Fibroblast of skin of left quadriceps (primary cell): ENCODE data around the gene PPP1R3G.

Source experiments
- DNase-seq, 2 experiments: peaks; one replicate each; pipeline ENCODE4 v3.0.0-alpha.2; 2013; ENCODE audit warnings: low read depth in 2 of 2

The PPP1R3G gene

DNA sequence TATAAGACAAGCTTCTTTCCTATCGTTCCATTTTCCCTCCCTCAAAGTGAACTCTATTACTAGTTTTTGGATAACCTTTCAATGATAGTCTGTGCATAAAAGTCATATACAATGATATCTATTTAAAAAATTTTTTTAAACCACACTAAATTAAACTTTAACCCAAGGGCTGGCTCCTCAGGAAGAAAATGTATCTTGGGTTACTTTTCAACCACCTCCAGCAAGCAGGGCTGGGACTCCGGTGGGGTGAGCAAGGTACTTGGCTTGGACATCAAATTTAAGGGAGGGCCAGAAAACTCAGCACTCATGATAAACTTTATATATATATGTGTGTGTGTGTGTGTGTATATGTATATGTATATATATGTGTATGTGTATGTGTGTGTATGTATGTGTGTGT, 13.9 kb upstream of the PPP1R3G start:
- DNase-seq: no peak

GRCh38 chr6:5072440-5072839, 12.7 kb upstream of the PPP1R3G start:
- DNase-seq: no peak

- no peak for DNase-seq
Observed at GRCh38 chr6:5073992-5074391, 11.1 kb upstream of the PPP1R3G start.

DNA sequence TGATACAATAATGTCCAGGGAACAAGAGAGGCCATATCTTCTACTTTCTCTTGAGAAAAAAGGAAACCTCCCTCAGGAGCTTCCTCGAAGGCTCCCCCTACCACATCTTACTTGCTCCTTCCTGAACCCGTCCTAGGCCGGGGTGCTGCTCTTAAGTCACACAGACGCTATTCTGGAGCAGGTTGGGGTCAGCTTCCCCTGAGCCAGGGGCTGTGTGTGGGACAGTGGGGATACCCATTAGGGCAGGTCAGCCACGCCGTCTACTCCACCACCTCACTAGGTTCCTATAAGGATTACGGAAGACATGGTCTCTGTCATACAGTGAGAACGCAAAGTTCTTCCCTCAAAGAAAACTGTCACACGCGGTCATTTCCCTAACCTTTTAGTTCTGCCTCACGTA, 8.2 kb upstream of the PPP1R3G start:
- no peak for DNase-seq

DNA sequence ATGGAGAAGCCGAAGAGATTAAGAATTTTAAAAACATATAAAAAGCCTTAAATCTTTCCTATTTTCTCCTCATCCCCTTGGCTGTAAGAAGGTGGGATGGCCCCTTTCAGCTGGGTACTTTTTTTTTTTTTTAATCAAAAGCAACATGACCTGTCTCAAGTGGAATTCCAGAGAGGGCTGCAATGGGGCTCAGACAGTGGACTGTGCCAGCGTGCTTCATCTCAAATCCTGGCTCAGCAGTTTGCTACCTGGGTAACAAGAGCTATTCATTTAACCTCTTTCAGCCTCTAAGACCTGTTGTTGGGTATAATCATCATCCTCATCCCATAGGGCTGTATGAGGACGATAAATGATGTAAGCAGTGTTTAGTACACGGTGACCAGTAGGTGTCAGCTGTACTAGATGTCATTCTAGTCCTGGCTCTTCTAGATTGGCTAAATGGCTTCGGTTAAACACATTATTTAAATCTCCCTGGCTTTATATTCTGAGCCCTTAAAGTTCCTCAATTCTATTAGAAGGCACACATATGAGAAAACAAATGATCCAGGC, 6.9 kb upstream of the PPP1R3G start:
- DNase-seq: no peak

- no peak for DNase-seq
Observed at GRCh38 chr6:5079692-5080091, 5.4 kb upstream of the PPP1R3G start.

DNA sequence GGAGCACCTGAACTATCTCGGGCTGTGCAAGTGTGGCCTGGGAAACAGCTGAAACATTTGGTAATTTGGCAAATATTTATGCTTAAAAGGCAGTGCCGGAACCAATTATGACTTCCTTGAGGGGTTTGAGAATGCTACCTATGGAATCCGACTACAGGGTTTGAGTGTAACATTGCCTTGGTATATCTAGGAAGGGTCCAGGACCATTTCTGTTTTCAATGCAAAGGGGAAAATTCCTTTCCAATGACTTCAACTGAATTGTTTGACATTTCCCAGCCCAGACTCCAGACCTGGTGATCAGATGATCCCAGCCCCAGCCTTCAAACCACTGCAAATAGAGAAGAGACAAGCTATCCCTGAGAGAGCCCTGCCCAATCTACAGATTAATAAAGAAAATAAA, 4.6 kb upstream of the PPP1R3G start:
- no peak for DNase-seq

DNA sequence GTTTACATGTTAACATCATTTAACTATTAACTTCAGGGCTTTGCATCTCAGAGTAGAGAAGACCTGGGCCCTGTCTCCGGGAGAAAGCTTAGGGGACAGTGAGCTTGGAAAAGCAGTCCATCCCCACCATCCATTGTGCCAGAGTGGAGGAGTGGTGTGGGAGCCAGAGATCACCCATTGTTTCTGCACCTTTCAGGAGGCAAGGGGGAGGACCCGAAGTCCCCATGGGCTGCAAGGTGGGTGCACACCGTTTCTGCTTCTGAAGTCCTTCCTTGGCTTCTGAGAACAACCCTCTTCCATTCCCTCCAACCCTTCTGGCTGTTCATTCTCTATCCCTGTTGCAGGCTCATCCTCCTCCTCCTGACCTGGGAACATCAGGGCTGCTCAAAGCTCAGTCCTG, 4.0 kb upstream of the PPP1R3G start:
- DNase-seq: no peak

GRCh38 chr6:5081955-5082354, 3.2 kb upstream of the PPP1R3G start:
- DNase-seq: no peak

- DNase-seq: peak in 1 of 2 experiments; percentile 13
Observed at GRCh38 chr6:5082487-5083306, 2.4 kb upstream of the PPP1R3G start.

DNA sequence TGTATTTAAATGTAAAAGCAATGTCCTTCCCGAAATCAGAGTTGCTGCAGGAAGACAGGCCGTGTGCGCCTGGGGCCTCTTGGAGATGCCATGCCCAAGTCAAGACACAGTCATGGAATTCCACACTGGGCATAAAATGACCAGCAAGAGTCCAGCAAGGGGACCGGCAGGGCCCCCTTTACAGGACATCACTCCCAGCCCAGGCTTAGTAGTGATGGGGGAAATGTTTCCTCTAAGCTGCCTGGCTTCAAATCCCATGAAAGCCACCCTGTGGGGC, 1.9 kb upstream of the PPP1R3G start:
- DNase-seq: no peak

- DNase-seq: no peak
Observed at GRCh38 chr6:5083813-5084359, 1.3 kb upstream of the PPP1R3G start.

GRCh38 chr6:5084360-5084780, 771 bp upstream of the PPP1R3G start:
- no peak for DNase-seq

DNA sequence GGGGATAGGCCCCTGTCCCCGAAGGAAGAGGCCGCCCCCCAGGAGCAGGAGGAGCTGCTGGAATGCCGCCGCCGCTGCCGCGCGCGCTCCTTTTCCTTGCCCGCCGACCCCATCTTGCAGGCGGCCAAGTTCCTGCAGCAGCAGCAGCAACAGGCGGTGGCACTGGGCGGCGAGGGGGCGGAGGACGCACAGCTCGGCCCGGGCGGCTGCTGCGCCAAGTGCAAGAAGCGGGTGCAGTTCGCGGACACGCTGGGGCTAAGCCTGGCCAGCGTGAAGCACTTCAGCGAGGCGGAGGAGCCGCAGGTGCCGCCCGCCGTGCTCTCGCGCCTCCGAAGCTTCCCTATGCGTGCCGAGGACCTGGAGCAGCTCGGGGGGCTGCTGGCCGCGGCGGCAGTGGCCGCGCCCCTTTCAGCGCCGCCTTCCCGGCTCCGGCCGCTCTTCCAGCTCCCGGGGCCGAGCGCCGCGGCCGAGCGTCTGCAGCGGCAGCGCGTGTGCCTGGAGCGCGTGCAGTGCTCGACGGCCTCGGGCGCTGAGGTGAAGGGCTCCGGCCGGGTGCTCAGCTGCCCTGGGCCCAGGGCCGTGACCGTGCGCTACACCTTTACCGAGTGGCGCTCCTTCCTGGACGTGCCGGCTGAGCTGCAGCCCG, 630 bp downstream of the PPP1R3G start:
- DNase-seq: no peak

DNA sequence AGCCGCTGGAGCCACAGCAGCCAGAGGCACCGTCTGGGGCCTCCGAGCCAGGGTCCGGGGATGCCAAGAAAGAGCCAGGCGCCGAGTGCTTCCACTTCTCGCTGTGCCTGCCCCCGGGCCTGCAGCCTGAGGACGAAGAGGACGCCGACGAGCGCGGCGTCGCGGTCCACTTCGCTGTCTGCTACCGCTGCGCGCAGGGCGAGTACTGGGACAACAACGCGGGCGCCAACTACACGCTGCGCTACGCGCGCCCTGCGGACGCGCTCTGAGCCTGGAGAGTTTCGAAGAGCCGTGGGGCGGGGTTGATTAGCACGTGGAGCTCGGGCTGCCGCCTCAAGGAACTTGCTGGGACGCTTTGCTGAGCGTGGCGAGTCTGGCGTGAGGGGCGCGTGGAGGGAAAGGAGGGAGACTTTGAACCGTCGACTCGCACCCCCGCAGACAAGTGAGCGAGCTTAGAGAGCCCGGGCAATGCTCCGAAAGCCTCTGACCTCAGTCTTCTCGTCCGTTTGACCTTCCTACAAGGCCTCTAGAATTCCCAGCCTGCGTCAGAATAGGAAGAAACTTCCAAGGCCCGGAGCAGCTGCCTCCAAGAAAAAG, 1.3 kb downstream of the PPP1R3G start:
- DNase-seq: no peak

DNA sequence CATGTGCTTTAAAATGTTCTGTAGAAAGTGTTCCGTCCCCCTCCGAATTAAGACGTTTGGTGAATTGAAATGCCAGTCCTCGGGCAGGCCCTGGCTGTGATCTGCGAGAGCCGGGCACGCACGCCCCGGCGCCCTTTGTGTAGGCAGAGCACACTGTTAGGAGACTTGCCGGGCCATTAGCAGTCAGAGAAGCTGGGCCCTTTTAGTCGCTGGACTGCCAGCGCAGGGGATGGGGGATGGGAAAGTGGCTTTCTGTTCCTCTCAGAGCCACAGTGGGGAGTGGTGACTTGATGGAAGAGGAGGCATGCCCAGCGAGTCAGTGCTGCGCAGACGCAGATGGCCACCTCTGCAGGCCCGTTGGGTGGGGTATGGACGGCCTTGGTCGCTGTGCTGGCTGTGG, 2.2 kb downstream of the PPP1R3G start:
- DNase-seq: no peak

DNA sequence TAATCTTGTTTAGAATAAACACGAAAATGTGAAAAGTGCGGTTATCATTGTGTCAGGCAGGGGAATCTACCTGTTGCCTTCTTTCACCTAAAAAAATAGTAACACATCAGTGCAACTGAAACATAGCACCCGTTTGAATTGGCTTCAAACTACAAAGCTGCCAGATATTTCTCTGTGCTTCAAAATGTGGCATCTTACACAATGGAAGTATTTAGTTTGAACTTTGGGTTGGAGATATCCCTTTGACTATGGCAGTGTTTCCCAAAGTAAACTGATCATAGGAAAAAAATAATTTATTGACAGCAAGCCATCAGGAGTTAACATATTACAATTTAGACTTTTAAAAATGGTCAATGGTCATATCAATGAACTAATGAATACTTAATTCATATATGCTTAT, 3.6 kb downstream of the PPP1R3G start:
- no peak for DNase-seq

- no peak for DNase-seq
Observed at GRCh38 chr6:5089481-5090438, 4.6 kb downstream of the PPP1R3G start.

GRCh38 chr6:5090603-5091002, 5.5 kb downstream of the PPP1R3G start:
- DNase-seq: no peak

GRCh38 chr6:5091210-5092069, 6.3 kb downstream of the PPP1R3G start:
- DNase-seq: no peak
